Panc1 (cell line): ENCODE results near the gene CLECL1. TPM values are rescaled to one million over a fixed set of nuclear protein-coding genes. Genes with fewer than 3 reads are reported as not detected.

Source experiments
- ATAC-seq: fragments of 200-7000 bp; cut with Tn5 transposase; 2 replicates; pipeline ENCODE4 v1.9.1; 2020; ENCODE audit warnings: mild to moderate bottlenecking, moderate library complexity
- BruUV-seq: library from RNA; stranded (reverse); fragments of 400-500 nt; replicated peaks from 2 replicates; lab custom pipeline; 2021; lab: Mats Ljungman, UMichigan
- CTCF ChIA-PET: fragments of 300-600 bp; sonication (Branson Sonifier 250); formaldehyde crosslinking; loops from one replicate; lab custom pipeline; 2022; ENCODE audit warnings: antibody characterized with exemption; lab: Charles Lee
- POLR2A ChIA-PET: fragments of 300-600 bp; sonication (Branson Sonifier 250); formaldehyde crosslinking; loops from one replicate; lab custom pipeline; 2022; ENCODE audit warnings: antibody characterized with exemption; lab: Charles Lee
- DNase-seq: peaks from one replicate; pipeline ENCODE4 v3.0.0-alpha.2; 2010; ENCODE audit warnings: low read depth, low spot score
- H3K27ac ChIP-seq: 2 replicates; pipeline ENCODE4 v1.5.1; 2011; ENCODE audit warnings: mild to moderate bottlenecking, low read length, inconsistent platforms
- H3K27me3 ChIP-seq: fragments of 200-500 bp; sonication (Bioruptor generic); 2 replicates; pipeline ENCODE4 v1.6.0; 2014; ENCODE audit warnings: low read length, inconsistent platforms; ENCODE audit not compliant: control insufficient read depth, insufficient read depth
- H3K36me3 ChIP-seq: fragments of 200-500 bp; sonication (Bioruptor generic); 2 replicates; pipeline ENCODE4 v1.5.1; 2014; ENCODE audit warnings: inconsistent platforms, mild to moderate bottlenecking, low read length, moderate library complexity; ENCODE audit not compliant: control insufficient read depth, insufficient read depth
- H3K4me1 ChIP-seq: 2 replicates; pipeline ENCODE4 v1.5.1; 2011; ENCODE audit warnings: inconsistent platforms, mild to moderate bottlenecking, low read length, moderate library complexity; ENCODE audit not compliant: control insufficient read depth, insufficient read depth
- H3K4me3 ChIP-seq, 2 experiments: 2 replicates each; pipeline ENCODE4 v1.5.1; 2011 to 2012; ENCODE audit warnings: low read depth in 2 of 2, low read length in 2 of 2, mild to moderate bottlenecking in 2 of 2, inconsistent platforms in 1 of 2, moderate library complexity in 1 of 2
- H3K9me3 ChIP-seq: fragments of 200-500 bp; sonication (Bioruptor generic); 2 replicates; pipeline ENCODE4 v1.5.1; 2014; ENCODE audit warnings: low read depth, mild to moderate bottlenecking, inconsistent platforms, low read length, moderate library complexity; ENCODE audit not compliant: control insufficient read depth, insufficient read depth
- POLR2AphosphoS5 ChIP-seq: IDR thresholded peaks from 2 replicates; pipeline ENCODE4 v1.6.1; 2012; ENCODE audit warnings: mild to moderate bottlenecking, low read depth, low read length, moderate library complexity
- SIN3A ChIP-seq: IDR thresholded peaks from 2 replicates; pipeline ENCODE4 v1.6.1; 2012; ENCODE audit warnings: low read depth, mild to moderate bottlenecking, low read length, moderate library complexity, borderline replicate concordance; ENCODE audit not compliant: insufficient read depth
- TCF7L2 ChIP-seq: IDR thresholded peaks from 2 replicates; pipeline ENCODE4 v1.6.1; 2011; ENCODE audit warnings: mild to moderate bottlenecking, low read depth, low read length, inconsistent platforms
- in situ Hi-C: cut with HindIII; loops from 2 replicates; pipeline ENCODE4 v1.10.0; 2016; ENCODE audit warnings: low sequenced_read_pairs, low pct_unique_long_range_greater_than_20kb
- intact Hi-C: fragments of 100-400 bp; cut with micrococcal nuclease; formaldehyde crosslinking; loops from one replicate; pipeline ENCODE4 v1.10.0; 2022; ENCODE audit not compliant: unreplicated experiment
- total RNA-seq: library from RNA; stranded (reverse); gene quantifications from one replicate; pipeline ENCODE4 v1.2.1, GENCODE V29; 2021; ENCODE audit not compliant: unreplicated experiment
- TF ChIP-seq, protein P1 (sequence below): fragments of 450-650 bp; IDR thresholded peaks from 2 replicates; pipeline ENCODE4 v1.5.1; 2017; ENCODE audit warnings: mild to moderate bottlenecking
- TF ChIP-seq, protein P2 (sequence below), 2 experiments: IDR thresholded peaks; 2 replicates each; pipeline ENCODE4 v1.6.1; 2011 to 2012; ENCODE audit warnings: low read depth in 2 of 2, control low read depth in 1 of 2, low read length in 1 of 2, mild to moderate bottlenecking in 1 of 2, moderate library complexity in 1 of 2; ENCODE audit not compliant: insufficient read depth in 1 of 2

Gene CLECL1
- total RNA-seq, 1 experiment from 2014 or later, result not detected

DNA sequence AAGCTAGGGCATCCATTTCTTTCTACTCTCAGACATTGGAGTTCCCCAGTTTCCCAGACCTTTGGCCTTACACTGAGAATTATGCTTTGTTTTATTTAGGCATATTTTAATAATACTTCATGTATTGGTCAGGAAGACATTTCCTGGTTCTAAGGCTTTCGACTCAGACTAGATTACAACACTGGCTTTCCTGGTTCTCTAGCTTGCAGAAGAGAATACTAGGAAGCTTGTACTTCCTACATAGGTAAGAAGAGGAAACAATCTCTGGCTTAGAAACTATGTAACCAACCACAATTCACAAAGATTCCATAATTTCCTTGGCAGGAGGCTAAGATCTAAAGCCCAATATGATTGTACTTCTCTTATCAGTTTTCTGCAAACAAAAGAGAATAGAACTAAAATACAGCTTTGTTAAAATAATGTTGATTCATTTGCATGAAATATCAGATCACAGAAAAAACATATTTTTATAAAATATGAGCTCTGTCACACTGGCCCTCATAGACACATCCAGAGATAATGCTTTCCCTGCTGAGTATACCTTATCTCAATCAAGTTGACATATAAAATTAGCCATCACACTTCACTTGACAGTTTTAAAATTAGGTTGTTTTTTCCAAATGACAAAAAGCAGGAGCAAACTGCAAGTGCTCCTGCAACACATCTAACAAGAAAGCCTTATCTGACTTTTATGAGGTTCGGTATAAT, 32.8 kb downstream of the CLECL1 start:
- no peaks in the 10 kb centered on the region for H3K27me3 ChIP-seq
- POLR2A ChIA-PET, result no interaction called here
- no peak overlapping the region for H3K4me3 ChIP-seq
- intact Hi-C loops (loop anchor here (10.0 kb wide), 1 partner anchor 365 kb away; no protein-coding TSS in a partner anchor), in situ Hi-C loops (no loop called here)
- TF ChIP-seq, protein P1, sequence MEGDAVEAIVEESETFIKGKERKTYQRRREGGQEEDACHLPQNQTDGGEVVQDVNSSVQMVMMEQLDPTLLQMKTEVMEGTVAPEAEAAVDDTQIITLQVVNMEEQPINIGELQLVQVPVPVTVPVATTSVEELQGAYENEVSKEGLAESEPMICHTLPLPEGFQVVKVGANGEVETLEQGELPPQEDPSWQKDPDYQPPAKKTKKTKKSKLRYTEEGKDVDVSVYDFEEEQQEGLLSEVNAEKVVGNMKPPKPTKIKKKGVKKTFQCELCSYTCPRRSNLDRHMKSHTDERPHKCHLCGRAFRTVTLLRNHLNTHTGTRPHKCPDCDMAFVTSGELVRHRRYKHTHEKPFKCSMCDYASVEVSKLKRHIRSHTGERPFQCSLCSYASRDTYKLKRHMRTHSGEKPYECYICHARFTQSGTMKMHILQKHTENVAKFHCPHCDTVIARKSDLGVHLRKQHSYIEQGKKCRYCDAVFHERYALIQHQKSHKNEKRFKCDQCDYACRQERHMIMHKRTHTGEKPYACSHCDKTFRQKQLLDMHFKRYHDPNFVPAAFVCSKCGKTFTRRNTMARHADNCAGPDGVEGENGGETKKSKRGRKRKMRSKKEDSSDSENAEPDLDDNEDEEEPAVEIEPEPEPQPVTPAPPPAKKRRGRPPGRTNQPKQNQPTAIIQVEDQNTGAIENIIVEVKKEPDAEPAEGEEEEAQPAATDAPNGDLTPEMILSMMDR, result no peak
- TF ChIP-seq, protein P2, sequence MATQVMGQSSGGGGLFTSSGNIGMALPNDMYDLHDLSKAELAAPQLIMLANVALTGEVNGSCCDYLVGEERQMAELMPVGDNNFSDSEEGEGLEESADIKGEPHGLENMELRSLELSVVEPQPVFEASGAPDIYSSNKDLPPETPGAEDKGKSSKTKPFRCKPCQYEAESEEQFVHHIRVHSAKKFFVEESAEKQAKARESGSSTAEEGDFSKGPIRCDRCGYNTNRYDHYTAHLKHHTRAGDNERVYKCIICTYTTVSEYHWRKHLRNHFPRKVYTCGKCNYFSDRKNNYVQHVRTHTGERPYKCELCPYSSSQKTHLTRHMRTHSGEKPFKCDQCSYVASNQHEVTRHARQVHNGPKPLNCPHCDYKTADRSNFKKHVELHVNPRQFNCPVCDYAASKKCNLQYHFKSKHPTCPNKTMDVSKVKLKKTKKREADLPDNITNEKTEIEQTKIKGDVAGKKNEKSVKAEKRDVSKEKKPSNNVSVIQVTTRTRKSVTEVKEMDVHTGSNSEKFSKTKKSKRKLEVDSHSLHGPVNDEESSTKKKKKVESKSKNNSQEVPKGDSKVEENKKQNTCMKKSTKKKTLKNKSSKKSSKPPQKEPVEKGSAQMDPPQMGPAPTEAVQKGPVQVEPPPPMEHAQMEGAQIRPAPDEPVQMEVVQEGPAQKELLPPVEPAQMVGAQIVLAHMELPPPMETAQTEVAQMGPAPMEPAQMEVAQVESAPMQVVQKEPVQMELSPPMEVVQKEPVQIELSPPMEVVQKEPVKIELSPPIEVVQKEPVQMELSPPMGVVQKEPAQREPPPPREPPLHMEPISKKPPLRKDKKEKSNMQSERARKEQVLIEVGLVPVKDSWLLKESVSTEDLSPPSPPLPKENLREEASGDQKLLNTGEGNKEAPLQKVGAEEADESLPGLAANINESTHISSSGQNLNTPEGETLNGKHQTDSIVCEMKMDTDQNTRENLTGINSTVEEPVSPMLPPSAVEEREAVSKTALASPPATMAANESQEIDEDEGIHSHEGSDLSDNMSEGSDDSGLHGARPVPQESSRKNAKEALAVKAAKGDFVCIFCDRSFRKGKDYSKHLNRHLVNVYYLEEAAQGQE (IDR thresholded peaks at IDR 0.05; ENCODE audit: insufficient read depth in 1 of 2, low read depth in 2 of 2, low read length in 1 of 2), result no peak
- TF ChIP-seq TCF7L2, result no peak
- TF ChIP-seq POLR2AphosphoS5, result no peak
- no peak for TF ChIP-seq SIN3A
- no TSS peak for BruUV-seq
- H3K9me3 ChIP-seq, result no peaks in the 10 kb centered on the region
- no peaks in the 10 kb centered on the region for H3K36me3 ChIP-seq
- H3K27ac ChIP-seq, result no peak overlapping the region
- CTCF ChIA-PET, result no interaction called here
- no peak for DNase-seq
- no peaks in the 10 kb centered on the region for H3K4me1 ChIP-seq
- no peak for ATAC-seq

DNA sequence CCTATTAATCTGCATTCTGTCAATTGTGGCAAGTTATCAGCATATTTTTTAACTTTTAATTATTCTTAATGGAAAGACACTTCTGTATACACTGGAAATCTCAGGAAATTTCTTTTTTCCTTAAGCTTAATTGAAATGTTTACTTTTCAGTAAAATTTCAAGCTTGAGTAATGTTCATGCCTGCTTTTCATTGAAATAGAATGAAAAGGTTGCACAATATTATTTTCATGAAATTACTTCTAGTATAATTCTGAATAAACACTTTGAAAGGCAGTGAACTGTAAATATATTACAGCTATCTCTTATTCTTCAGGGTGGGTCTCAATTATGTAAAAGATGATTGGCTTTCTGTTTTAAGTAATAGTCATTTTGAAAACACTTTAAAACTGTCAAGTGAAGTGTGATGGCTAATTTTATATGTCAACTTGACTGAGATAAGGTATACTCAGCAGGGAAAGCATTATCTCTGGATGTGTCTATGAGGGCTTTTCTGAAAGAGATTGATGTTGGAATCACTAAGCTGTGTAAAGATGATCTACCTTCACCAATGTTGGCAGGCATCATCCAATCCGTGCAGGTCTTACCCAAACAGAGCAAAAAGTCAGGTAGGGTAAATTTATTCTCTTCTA, 33.5 kb downstream of the CLECL1 start:
- no TSS peak for BruUV-seq
- no peaks in the 10 kb centered on the region for H3K4me1 ChIP-seq
- in situ Hi-C loops (no loop called here), intact Hi-C loops (no loop called here)
- no peak for TF ChIP-seq SIN3A
- no peak for TF ChIP-seq TCF7L2
- TF ChIP-seq POLR2AphosphoS5, result no peak
- TF ChIP-seq, protein P2 (IDR thresholded peaks at IDR 0.05; ENCODE audit: insufficient read depth in 1 of 2, low read depth in 2 of 2, low read length in 1 of 2), result no peak
- no peak overlapping the region for H3K4me3 ChIP-seq
- CTCF ChIA-PET, result no interaction called here
- no peak for ATAC-seq
- DNase-seq, result no peak
- H3K27ac ChIP-seq, result no peak overlapping the region
- H3K9me3 ChIP-seq, result no peaks in the 10 kb centered on the region
- POLR2A ChIA-PET, result no interaction called here
- no peaks in the 10 kb centered on the region for H3K27me3 ChIP-seq
- H3K36me3 ChIP-seq, result no peaks in the 10 kb centered on the region
